ENCODE data around the gene HTT. TPM values are rescaled to one million over a fixed set of nuclear protein-coding genes. Genes with fewer than 3 reads are reported as not detected.

HTT gene
- total RNA-seq, 4 donors from 2014 or later: 50.1 to 192 (median 81.0) TPM

GRCh38 chr4:3062471-3062870 is 12.0 kb upstream of the HTT start:
- H3K4me1 ChIP-seq: no peaks in the 10 kb centered on the region
- no peak overlapping the region for H3K4me3 ChIP-seq
- whole genome bisulfite sequencing: 87% methylated on average over 12 of the region's 12 CpGs
- no peaks in the 10 kb centered on the region for H3K9me3 ChIP-seq
- H3K27me3 ChIP-seq: no peaks in the 10 kb centered on the region
- DNase-seq (ENCODE audit: low spot score in 2 of 2): no peak
- H3K36me3 ChIP-seq: no peaks in the 10 kb centered on the region
- TF ChIP-seq CTCF (IDR thresholded peaks at IDR 0.05): no peak
- no peak for TF ChIP-seq POLR2AphosphoS5 (IDR thresholded peaks at IDR 0.05)
- no peak overlapping the region for H3K27ac ChIP-seq

GRCh38 chr4:3065551-3065950 is 8.9 kb upstream of the HTT start:
- Histone ChIP-seq H3K27me3 (no peaks in the 10 kb centered on the region), H3K4me1 (no peaks in the 10 kb centered on the region), H3K4me3 (no peak overlapping the region), H3K9me3 (no peaks in the 10 kb centered on the region), H3K36me3 (no peaks in the 10 kb centered on the region), H3K27ac (no peak overlapping the region)
- no peak for TF ChIP-seq CTCF (IDR thresholded peaks at IDR 0.05)
- no peak for TF ChIP-seq POLR2A (IDR thresholded peaks at IDR 0.05)
- TF ChIP-seq EP300 (IDR thresholded peaks at IDR 0.05): no peak
- no peak for TF ChIP-seq POLR2AphosphoS5 (IDR thresholded peaks at IDR 0.05)
- DNase-seq (ENCODE audit: low spot score in 2 of 2): no peak
- WGBS: 88% methylated on average over 3 of the region's 3 CpGs

GRCh38 chr4:3066836-3067400 is 7.6 kb upstream of the HTT start:
- Histone ChIP-seq H3K27ac (no peak overlapping the region), H3K4me3 (no peak overlapping the region), H3K4me1 (no peaks in the 10 kb centered on the region), H3K36me3 (no peaks in the 10 kb centered on the region), H3K9me3 (no peaks in the 10 kb centered on the region), H3K27me3 (no peaks in the 10 kb centered on the region)
- WGBS: 76% methylated on average over 6 of the region's 6 CpGs
- TF ChIP-seq POLR2A (IDR thresholded peaks at IDR 0.05) (no peak), EP300 (IDR thresholded peaks at IDR 0.05) (no peak), CTCF (IDR thresholded peaks at IDR 0.05) (no peak), POLR2AphosphoS5 (IDR thresholded peaks at IDR 0.05) (no peak)
- no peak for DNase-seq (ENCODE audit: low spot score in 2 of 2)

GRCh38 chr4:3067473-3068001 is 6.9 kb upstream of the HTT start:
- no peak for DNase-seq (ENCODE audit: low spot score in 2 of 2)
- H3K27ac ChIP-seq: no peak overlapping the region
- no peaks in the 10 kb centered on the region for H3K36me3 ChIP-seq
- no peaks in the 10 kb centered on the region for H3K9me3 ChIP-seq
- no peak for TF ChIP-seq EP300 (IDR thresholded peaks at IDR 0.05)
- WGBS: 90% methylated on average over 6 of the region's 6 CpGs
- H3K4me3 ChIP-seq: no peak overlapping the region
- H3K27me3 ChIP-seq: no peaks in the 10 kb centered on the region
- H3K4me1 ChIP-seq: no peaks in the 10 kb centered on the region

GRCh38 chr4:3069661-3070199 is 4.8 kb upstream of the HTT start:
- WGBS: 73% methylated on average over 16 of the region's 16 CpGs
- Histone ChIP-seq H3K27ac (no peak overlapping the region), H3K9me3 (no peaks in the 10 kb centered on the region), H3K4me1 (peaks cover 7% of the 10 kb centered on the region), H3K27me3 (no peaks in the 10 kb centered on the region), H3K4me3 (no peak overlapping the region), H3K36me3 (no peaks in the 10 kb centered on the region)
- TF ChIP-seq POLR2AphosphoS5 (IDR thresholded peaks at IDR 0.05) (no peak), CTCF (IDR thresholded peaks at IDR 0.05) (no peak), POLR2A (IDR thresholded peaks at IDR 0.05) (no peak), EP300 (IDR thresholded peaks at IDR 0.05) (no peak)
- no peak for DNase-seq (ENCODE audit: low spot score in 2 of 2)

Data from suprapubic skin (tissue), 4 donors.